ENCODE data around the gene ACY1.

DNA sequence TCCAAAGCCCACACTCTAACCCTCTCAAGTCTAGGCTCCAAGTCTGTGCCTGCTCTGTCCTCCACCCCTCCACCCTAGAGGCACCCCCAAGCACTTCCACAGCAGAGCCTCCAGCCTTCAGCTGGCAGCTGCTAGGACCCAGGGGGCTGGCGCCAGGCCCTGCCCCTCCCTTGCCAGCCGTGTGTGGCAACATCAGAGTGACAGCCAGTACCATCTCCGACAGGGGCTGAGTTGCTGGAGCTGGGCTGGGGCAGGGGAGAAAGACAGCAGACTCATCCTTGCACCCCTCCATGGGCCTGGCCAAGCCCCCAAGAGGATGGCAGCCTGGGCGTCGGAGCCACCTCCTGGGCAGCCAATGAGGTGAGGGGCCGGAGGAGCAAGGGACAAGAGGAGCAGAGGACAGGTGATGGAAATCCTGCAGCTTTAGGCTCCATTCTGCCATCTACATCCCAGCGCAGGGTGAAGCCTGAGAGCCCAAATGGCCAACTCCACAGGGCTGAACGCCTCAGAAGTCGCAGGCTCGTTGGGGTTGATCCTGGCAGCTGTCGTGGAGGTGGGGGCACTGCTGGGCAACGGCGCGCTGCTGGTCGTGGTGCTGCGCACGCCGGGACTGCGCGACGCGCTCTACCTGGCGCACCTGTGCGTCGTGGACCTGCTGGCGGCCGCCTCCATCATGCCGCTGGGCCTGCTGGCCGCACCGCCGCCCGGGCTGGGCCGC is 28.0 kb upstream of the ACY1 start, which contains the start of gene GPR62:
- TF ChIP-seq ZNF274 (IDR thresholded peaks at IDR 0.05; ENCODE audit: low read length) (no peak), ZNF274 (tag by site-specific recombination; IDR thresholded peaks at IDR 0.05; ENCODE audit: borderline replicate concordance) (no peak), HOXC10 (CRISPR knock-in tag; IDR thresholded peaks at IDR 0.05) (no peak), CTCF (tag by site-specific recombination; IDR thresholded peaks at IDR 0.05) (no peak), ZNF549 (tag by site-specific recombination; IDR thresholded peaks at IDR 0.05) (no peak), ZNF677 (tag by site-specific recombination; IDR thresholded peaks at IDR 0.05) (no peak), BCL11A (tag by site-specific recombination; IDR thresholded peaks at IDR 0.05; ENCODE audit: low read depth) (no peak), ZNF24 (tag by site-specific recombination; IDR thresholded peaks at IDR 0.05) (no peak), ZNF239 (tag by site-specific recombination; IDR thresholded peaks at IDR 0.05) (no peak), ZNF561 (tag by site-specific recombination; IDR thresholded peaks at IDR 0.05; ENCODE audit: borderline replicate concordance) (no peak)
- TF ChIP-seq, protein P1, sequence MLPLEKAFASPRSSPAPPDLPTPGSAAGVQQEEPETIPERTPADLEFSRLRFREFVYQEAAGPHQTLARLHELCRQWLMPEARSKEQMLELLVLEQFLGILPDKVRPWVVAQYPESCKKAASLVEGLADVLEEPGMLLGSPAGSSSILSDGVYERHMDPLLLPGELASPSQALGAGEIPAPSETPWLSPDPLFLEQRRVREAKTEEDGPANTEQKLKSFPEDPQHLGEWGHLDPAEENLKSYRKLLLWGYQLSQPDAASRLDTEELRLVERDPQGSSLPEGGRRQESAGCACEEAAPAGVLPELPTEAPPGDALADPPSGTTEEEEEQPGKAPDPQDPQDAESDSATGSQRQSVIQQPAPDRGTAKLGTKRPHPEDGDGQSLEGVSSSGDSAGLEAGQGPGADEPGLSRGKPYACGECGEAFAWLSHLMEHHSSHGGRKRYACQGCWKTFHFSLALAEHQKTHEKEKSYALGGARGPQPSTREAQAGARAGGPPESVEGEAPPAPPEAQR (tag by site-specific recombination; IDR thresholded peaks at IDR 0.05): no peak

Data from HEK293 (cell line).